Left kidney (tissue), 2 donors: Measurements from ENCODE around the gene NUAK1. TPM values are rescaled to one million over a fixed set of nuclear protein-coding genes. Genes with fewer than 3 reads are reported as not detected.
A peak's percentile ranks its signal among the peaks of the same experiment; 100 is the strongest.
"Not testable (repeated sequence)": the region's sequence is repeated elsewhere in the genome, so short reads cannot be mapped to it uniquely, and the experiment has no call there.

Experiments
- DNase-seq: peaks from one replicate; pipeline ENCODE4 v3.0.0-alpha.2; 2013
- polyA plus RNA-seq: library from polyadenylated mRNA; unstranded; fragments of 120-200 nt; gene quantifications from one replicate; pipeline ENCODE4 v1.2.1, GENCODE V29; 2013; ENCODE audit not compliant: insufficient read length

Gene NUAK1
- polyA plus RNA-seq, 1 donor, result 9.9 TPM

DNA sequence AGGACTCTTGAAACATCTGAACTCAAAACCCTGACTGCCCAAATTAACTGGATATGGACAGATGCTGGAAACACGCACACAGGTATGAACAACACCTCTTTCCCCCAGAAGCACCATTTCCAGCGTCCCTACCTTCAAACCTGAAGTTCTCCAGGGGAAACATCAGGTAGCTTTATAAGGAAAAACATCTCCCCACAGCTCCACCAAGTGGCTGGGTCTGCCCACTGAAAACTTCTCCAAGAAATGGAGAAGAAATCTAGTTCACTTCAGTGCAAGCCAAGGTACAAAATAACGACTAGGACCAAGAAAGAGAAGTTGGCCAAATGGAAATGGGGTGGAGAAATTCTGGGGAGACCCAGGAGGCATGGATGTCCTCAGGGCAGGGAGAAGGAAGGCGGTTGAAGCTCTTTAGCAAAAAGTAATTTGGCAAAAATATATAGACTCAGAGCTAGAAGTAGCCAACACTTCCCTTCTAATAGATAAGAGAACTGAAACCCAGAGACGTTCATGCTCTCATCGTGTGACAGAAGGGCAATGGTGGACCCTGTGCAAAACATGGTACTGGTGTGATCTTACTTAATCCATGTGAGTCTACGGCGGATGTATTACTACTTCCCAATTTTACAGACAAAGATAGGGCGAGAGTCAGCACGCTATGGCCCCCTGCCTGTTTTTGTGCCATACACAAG, 10.5 kb upstream of the NUAK1 start:
- no peak for DNase-seq

DNA sequence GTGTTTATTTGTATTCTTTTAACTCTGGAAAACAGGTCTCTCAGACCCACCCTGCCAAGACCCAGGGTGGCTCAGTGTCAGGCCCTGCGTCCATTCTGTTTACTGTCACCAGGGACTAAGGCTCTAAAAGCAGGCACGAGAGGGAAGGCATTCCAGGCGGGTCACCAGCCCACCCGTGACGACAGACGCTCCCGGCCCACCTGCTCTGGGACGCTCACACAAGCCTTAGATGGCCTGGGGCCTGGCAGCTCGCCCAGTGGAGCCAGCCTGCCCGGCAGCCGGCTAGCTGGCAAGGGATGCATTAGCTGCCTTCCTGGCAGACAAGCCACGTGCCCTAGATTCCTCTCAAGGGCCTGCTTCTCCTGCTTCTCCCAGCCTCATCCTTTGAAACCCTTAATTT, 9.2 kb upstream of the NUAK1 start:
- no peak for DNase-seq

GRCh38 chr12:106146987-106147386, 8.2 kb upstream of the NUAK1 start:
- no peak for DNase-seq

- no peak for DNase-seq
Measured at GRCh38 chr12:106145539-106146447, 7.0 kb upstream of the NUAK1 start.

DNA sequence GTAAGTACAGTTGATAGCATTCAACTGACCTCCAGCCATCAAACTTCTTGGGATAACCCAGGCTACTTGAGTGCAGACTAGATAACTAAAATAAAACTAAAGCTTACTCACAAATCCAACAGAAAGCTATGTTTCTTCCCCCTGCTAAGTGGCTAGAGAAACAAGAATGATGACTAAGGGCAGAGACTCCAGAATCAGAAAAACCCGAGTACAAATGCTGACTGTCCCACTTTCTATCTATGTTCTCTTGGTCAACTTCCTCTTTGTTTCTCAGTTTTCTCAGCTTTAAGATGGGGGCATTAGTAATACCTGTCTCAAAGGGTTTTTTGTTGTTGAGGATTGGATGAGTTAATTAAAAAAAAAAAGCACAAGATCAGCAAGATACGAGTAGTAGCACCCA, 6.1 kb upstream of the NUAK1 start:
- DNase-seq, result no peak

DNA sequence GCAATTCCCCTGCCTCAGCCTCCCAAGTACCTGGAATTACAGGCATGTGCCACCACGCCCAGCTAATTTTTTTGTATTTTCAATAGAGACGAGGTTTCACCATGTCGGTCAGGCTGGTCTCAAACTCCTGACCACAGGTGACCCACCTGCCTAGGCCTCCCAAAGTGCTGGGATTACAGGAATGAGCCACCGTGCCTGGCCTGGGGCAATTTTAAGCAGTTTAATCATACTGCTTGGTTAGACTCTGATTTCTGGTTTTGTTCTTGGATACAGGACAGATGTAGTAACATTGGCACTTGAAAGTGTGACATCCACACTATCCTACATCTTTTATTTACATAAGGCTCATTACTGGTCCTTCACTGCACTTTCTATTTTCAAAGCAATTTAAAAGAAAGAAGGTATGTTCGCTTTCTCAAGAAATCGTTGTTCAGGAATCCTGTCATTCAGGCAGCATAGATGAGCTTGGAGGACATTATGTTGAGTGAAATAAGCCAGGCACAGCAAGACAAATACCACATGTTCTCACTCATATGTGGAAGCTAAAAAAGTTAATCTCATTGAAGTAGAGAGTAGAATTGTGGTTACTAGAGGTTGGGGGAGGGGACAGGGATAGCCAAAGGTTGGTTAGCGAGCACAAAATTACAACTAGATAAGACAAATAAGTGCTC, 4.0 kb upstream of the NUAK1 start:
- DNase-seq, result no peak

DNA sequence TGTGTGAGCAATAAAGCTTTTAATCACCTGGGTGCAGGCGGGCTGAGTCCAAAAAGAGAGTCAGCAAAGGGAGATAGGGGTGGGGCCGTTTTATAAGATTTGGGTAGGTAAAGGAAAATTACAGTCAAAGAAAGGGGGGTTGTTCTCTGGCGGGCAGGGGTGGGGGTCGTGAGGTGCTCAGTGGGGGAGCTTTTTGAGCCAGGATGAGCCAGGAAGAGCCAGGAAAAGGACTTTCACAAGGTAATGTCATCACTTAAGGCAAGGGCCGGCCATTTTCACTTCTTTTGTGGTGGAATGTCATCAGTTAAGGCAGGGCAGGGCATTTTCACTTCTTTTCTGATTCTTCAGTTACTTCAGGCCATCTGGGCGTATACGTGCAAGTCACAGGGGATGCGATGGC, 3.2 kb upstream of the NUAK1 start:
- DNase-seq, result not testable (repeated sequence)

DNA sequence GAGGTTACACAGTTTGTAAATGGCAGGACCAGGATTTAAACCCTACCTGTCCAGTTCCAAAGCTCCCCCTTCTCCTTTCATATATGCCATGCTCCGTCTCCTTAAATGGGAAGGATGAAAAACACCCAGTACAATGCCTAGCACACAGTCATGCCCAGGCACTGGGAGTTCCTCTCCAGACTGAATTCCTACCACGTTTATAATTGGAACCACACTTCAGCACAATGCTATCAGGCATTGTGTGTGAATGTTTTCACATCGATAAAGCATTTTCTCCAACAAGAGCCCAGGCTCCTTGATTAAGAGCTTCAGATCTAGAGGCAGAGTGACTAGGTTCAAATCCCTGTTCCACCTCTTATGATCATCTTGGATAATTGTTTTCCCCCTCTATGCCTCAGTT, 2.7 kb upstream of the NUAK1 start:
- DNase-seq, result no peak

DNA sequence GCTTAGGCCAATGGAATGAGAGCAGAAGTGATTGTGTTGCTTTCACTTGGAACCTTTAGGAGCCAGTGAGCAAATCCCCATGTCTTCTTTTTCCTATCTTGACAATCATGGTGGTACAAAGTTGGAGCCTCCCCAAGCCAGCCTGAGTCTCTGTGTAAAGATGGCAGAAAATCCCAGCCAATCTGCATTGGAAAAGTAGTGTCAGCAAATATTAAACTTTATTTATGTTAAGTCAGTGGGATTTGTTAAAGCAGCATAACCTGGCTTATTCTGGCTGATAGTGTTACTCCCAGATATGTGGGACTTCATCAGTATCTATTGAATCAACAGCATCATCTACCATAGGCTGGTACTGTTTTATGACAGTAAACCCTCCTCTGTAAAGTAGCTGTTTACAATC, 2.2 kb upstream of the NUAK1 start:
- DNase-seq, result no peak

GRCh38 chr12:106140223-106140986, 1.7 kb upstream of the NUAK1 start:
- DNase-seq, result no peak

DNA sequence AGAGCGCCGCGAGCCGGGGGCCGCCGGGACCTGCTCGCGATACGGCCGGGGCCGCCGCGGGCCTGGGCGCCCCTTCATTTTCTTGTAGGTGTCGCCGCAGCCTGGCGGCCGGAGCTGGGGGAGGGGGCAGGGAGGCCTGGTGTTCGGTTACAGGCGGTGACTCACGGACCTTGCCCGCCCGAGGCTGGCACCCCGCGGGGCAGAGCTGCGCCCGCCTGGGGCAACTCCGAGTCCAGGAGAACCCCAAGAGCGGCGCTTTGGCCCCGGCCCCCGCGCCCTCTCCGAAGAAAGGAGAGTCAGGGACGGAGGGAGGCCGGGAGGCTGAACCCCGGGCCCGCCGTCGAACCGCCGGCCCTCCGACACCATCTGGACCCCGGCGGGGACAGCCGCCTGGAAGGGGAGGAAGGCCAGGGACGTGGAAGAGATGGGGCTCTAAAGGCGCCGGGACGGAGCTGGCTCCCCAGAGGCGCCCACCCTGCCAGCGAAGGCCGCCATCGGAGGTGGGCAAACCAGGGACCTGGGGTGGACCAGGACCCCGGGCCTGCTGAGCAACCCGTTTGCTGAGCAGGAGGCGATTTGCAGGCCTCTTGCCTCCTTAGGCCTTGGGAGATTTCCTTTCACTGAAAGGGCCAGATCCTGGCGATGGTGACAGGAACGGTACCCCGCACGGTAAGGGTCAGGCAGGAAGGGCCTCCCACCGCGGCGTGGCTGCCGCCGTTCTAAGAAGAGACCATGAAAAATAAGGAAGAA, 843 bp upstream of the NUAK1 start:
- peak; percentile 67 for DNase-seq

DNA sequence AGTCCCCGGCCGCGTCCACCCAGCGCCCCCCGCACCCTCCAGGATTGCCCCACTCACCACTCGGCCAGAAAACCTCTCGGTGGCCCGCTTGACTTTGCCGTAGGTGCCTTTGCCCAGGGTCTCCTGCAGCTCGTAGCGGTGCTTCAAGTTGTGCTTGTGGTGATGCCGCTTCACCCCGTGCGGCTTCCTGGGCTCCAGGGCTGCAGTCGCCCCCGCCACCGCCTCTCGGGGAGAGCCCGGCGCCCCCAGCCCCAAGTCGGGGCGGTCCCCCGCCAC, 459 bp downstream of the NUAK1 start:
- DNase-seq, result no peak

DNA sequence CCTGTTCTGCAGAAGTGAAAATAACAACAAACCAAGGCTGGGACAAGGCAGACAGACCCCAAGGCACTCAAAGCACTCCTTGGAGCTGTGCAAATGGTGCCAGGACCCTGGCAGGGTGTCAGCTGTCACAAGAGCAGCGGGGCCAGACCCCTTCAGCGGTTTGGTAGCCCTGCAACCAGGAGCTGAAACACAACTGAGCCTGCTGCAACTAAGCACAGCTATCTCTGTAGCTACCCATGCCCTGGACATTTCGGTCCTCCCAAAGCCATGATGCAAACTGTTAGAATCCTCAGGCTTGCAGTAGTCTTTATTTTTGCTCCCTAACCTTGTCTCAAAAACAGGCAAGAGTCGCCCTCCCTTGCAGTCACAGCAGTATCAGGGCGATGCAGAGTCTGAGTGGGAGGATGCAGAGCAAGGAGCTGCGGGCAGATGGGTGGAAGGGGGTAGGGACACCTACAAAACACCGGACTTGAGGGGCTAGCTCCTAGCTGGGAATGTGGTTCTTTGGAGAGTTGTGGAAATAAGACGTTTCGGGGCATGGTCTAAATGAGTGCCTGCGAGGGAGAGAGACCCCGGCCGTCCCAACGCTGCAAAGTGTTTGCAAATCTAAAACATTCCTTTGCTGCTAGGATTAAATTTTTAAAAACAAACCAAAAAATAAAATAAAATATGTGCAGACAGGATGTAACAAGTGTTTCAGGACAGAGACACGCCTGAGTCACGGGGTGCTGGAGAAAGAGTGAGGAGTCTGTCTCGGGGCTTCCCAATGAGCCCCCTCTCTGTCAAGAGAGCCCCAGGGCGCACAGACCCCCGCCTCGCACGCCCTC, 1.0 kb downstream of the NUAK1 start:
- DNase-seq, result no peak

DNA sequence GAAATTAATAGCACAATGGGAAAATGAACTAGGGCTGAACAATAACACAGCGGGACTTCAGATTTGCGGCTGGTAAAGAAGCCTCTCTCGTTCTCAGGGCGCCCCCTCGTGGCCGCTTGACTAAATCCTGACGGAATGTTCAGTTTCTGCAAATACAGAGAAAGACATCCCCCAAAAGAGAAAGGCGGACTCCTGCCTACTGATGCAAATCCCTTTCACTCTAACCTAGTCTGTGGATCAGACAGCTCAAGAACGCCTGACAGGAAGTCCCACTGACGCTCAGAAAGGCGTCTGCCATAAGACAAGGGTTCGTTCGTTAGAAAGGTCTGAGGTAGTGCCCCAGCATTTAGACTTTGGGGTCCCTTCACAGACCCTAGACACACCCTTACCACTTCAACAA, 2.5 kb downstream of the NUAK1 start:
- peak; percentile 89 for DNase-seq

DNA sequence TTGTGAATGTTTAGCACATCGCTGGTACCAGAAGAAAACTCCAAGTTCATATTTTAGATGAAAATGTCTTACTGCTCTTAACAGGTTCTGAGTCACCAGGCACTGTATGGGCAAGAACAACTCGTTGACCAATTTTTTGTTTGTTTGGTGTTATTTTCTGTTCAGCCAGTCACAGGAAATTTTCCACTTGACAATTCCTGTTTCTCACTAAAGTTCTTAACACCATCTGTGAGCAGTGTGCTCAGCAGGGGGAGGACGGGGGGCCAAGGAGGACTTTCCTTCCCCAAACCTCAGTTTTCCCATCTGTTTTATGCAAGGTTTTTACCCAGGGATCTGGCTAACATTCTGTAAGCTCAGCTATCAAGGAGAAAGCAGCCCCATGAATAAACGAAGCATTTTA, 3.0 kb downstream of the NUAK1 start:
- DNase-seq, result no peak

GRCh38 chr12:106135075-106135474, 3.7 kb downstream of the NUAK1 start:
- DNase-seq, result no peak

- no peak for DNase-seq
Measured at GRCh38 chr12:106134294-106134949, 4.3 kb downstream of the NUAK1 start.

DNA sequence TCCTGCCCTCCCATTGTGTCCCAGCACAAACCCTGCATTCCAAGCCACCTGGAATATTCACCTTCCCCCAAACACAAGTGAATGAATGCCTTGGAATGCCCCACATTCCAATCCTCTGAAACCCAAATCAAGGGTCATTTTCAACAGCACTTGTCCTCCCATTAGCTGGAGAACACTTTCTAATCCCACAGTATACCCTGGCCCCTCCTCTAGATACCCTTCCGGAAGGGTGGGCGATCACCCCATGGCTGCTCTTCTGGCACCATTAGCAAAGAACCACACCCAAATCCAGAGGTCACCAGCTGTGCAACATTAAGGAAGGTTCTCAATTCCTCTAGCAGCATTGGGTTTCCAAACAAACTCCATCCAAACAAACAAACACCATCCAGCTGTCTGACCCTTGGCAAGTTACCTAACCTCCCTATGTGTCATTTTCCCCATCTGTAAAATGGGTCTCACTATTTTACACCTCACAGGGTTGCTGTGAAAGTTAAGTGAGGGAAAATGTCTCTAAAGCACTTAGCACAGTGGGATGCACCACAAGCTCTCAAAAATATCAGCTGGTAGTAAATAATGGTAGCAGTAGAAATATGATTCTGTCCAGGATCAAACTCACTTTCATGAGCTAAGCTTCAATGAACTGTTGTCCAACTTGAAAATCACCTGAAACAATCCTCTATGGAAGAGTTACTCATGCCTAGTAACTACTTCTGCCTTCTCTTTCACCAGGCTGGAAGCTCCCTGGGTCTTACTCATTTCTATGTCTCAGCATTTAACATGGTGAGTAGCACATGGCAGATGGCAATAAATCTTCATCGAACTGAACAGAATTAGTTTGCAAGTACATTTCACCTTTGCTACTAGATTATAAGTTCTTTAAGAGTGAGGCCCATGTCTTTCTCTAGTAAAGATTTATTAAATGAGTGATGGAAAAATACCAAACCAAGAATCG, 5.3 kb downstream of the NUAK1 start:
- DNase-seq, result no peak
